ENCODE results near the gene KLK11.
A peak's percentile ranks its signal among the peaks of the same experiment; 100 is the strongest.

KLK11 gene

GRCh38 chr19:51020988-51021651, 5.3 kb downstream of the KLK11 start:
- Histone ChIP-seq H3K9me3 (no peaks in the 10 kb centered on the region), H3K4me3 (ENCODE audit: low read depth, low read length) (no peak overlapping the region), H3K36me3 (no peaks in the 10 kb centered on the region), H3K27me3 (peaks cover 80% of the 10 kb centered on the region), H3K4me1 (no peaks in the 10 kb centered on the region)
- peak; percentile 71 for TF ChIP-seq CTCF (IDR thresholded peaks at IDR 0.05; ENCODE audit: low read depth, low read length)
- DNase-seq: peak; percentile 27

GRCh38 chr19:51019544-51019925, 6.9 kb downstream of the KLK11 start, which contains the start of gene KLK10:
Gene KLK10 (minus strand): TSS chr19:51019709. CDS start chr19:51019130, 579 bp downstream.
- Histone ChIP-seq H3K4me3 (ENCODE audit: low read depth, low read length) (no peak within 1 kb of the TSS), H3K4me1 (no peaks in the 10 kb centered on the region), H3K27me3 (peaks cover 65% of the 10 kb centered on the region), H3K9me3 (no peaks in the 10 kb centered on the region), H3K36me3 (no peaks in the 10 kb centered on the region)
- TF ChIP-seq CTCF (IDR thresholded peaks at IDR 0.05; ENCODE audit: low read depth, low read length): no peak
- no peak for DNase-seq

GRCh38 chr19:51018745-51019543, 7.5 kb downstream of the KLK11 start:
- H3K4me3 ChIP-seq (ENCODE audit: low read depth, low read length): no peak overlapping the region
- no peak for TF ChIP-seq CTCF (IDR thresholded peaks at IDR 0.05; ENCODE audit: low read depth, low read length)
- H3K27me3 ChIP-seq: peaks cover 62% of the 10 kb centered on the region
- no peaks in the 10 kb centered on the region for H3K9me3 ChIP-seq
- DNase-seq: no peak
- H3K4me1 ChIP-seq: no peaks in the 10 kb centered on the region
- no peaks in the 10 kb centered on the region for H3K36me3 ChIP-seq

GRCh38 chr19:51016798-51017683, 9.4 kb downstream of the KLK11 start:
- H3K36me3 ChIP-seq: no peaks in the 10 kb centered on the region
- H3K4me3 ChIP-seq (ENCODE audit: low read depth, low read length): no peak overlapping the region
- no peaks in the 10 kb centered on the region for H3K4me1 ChIP-seq
- DNase-seq: peak; percentile 27
- H3K9me3 ChIP-seq: no peaks in the 10 kb centered on the region
- H3K27me3 ChIP-seq: peaks cover 43% of the 10 kb centered on the region
- TF ChIP-seq CTCF (IDR thresholded peaks at IDR 0.05; ENCODE audit: low read depth, low read length): peak; percentile 45

- Histone ChIP-seq H3K4me3 (ENCODE audit: low read depth, low read length) (no peak overlapping the region), H3K4me1 (no peaks in the 10 kb centered on the region), H3K9me3 (no peaks in the 10 kb centered on the region), H3K27me3 (peaks cover 36% of the 10 kb centered on the region), H3K36me3 (no peaks in the 10 kb centered on the region)
- no peak for TF ChIP-seq CTCF (IDR thresholded peaks at IDR 0.05; ENCODE audit: low read depth, low read length)
- no peak for DNase-seq
Measured at GRCh38 chr19:51015691-51016267, 10.6 kb downstream of the KLK11 start.
